ENCODE measurements around the gene SNRPD3. TPM values are rescaled to one million over a fixed set of nuclear protein-coding genes. Genes with fewer than 3 reads are reported as not detected.
"Not testable (repeated sequence)": the region's sequence is repeated elsewhere in the genome, so short reads cannot be mapped to it uniquely, and the experiment has no call there.

SNRPD3 gene
- total RNA-seq, 1 experiment from 2014 or later = 270 TPM

DNA sequence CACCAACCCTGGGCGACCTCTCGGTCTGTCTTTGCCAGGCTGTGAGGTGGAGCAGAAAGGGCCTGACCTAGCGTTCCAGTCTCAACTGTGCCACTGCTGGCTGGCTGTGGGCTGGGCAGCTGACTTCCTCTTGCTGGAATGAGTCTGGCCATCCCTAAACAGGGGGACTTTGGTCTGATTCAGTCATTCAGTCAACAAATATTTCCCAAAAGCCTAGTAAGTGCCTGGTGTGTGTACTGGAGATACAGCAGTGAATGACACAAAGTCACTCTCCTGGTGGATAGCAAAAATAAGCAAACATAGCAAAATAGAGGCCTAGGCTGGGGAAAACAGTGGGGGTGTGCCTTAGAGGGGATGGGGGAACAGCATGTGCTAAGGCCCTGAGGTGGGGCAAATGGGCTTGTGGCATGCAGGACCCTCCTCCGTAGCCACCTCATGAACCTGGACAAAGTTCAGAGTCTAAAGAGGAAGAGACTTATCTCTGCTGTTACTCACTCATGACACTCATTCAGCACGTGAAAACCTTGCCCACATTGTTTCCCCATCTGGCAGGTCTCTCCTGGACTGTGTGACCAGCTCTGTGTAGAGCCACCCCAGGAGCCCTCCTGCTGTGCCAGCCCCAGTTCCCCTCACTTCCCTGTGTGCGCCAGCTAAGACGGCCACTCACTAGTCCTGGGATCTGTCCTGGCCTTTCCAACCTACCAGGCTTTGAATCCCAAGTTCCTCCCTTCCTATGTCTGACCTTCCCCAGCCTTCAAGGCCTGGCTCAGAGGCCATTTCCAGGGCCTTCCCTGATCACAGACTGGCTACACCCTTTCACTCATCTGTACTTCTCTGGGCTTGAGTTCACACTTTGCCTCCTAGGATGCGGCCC is 5.5 kb upstream of the SNRPD3 start:
- ChIA-PET CTCF (no interaction called here), POLR2A (ENCODE audit: unreplicated experiment) (no interaction called here)
- H4K20me1 ChIP-seq (ENCODE audit: low read length) = no peaks in the 10 kb centered on the region
- no peak overlapping the region for H3K4me2 ChIP-seq (ENCODE audit: low read length)
- ATAC-seq (no peak), DNase-seq (no peak)
- peaks cover 8% of the 10 kb centered on the region for H3K4me1 ChIP-seq (ENCODE audit: insufficient read depth, low read length)
- no peak for TF ChIP-seq EZH2 (IDR thresholded peaks at IDR 0.05; ENCODE audit: low read length, unreplicated experiment)
- TF ChIP-seq EZH2phosphoT487 (IDR thresholded peaks at IDR 0.05; ENCODE audit: borderline replicate concordance, low read length) = no peak
- TF ChIP-seq, protein P1, sequence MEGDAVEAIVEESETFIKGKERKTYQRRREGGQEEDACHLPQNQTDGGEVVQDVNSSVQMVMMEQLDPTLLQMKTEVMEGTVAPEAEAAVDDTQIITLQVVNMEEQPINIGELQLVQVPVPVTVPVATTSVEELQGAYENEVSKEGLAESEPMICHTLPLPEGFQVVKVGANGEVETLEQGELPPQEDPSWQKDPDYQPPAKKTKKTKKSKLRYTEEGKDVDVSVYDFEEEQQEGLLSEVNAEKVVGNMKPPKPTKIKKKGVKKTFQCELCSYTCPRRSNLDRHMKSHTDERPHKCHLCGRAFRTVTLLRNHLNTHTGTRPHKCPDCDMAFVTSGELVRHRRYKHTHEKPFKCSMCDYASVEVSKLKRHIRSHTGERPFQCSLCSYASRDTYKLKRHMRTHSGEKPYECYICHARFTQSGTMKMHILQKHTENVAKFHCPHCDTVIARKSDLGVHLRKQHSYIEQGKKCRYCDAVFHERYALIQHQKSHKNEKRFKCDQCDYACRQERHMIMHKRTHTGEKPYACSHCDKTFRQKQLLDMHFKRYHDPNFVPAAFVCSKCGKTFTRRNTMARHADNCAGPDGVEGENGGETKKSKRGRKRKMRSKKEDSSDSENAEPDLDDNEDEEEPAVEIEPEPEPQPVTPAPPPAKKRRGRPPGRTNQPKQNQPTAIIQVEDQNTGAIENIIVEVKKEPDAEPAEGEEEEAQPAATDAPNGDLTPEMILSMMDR (conservative IDR thresholded peaks at IDR 0.05; ENCODE audit: low read depth, low read length) = no peak
- H3K27me3 ChIP-seq (ENCODE audit: low read length) = no peaks in the 10 kb centered on the region
- no peaks in the 10 kb centered on the region for H3F3A ChIP-seq (ENCODE audit: low read length, unreplicated experiment)
- peaks cover 44% of the 10 kb centered on the region for H3K79me2 ChIP-seq (ENCODE audit: low read length)
- no peaks in the 10 kb centered on the region for H3K9me2 ChIP-seq (replicated peaks; ENCODE audit: low read length)
- no peaks in the 10 kb centered on the region for H3K9me3 ChIP-seq (ENCODE audit: low read length)
- H3K27ac ChIP-seq (ENCODE audit: low read length) = peak overlapping the region; percentile 25; the same call in 1 of the 2 replicates
- no peak overlapping the region for H3K9ac ChIP-seq (ENCODE audit: low read length)
- BruUV-seq (replicated peaks) = no TSS peak
- H3K4me3 ChIP-seq (ENCODE audit: low read length) = no peak overlapping the region
- no peak overlapping the region for H2AFZ ChIP-seq (ENCODE audit: low read length)
- intact Hi-C loops (cut with micrococcal nuclease) = no loop called here
- H3K36me3 ChIP-seq (ENCODE audit: low read depth, low read length) = no peaks in the 10 kb centered on the region

DNA sequence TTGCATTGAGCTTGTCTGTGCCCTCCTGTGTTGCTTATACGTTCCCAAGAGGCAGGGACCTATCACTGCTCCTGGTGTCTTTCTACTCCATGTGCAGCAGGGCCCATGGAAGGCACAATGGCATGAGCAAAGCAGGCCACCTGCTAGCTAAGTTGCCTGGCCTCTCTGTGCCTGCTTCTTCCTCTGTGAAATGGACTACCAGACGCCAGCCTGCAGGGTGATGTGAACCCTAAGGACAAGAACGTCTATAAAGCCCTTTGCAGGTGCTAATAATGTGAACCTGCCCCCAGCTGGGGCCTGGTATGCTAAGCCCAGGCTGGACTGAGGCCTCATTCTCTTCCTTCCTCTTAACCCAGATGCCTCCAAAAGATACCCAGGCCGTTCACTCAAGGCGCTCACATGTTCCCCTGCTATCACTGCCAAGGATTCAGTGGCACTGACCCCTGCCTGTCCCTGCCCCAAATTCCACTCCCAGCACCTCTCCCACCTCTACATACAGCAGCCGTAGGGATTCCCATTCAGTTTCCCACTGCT is 4.8 kb upstream of the SNRPD3 start:
- Histone ChIP-seq H3K9me3 (ENCODE audit: low read length) (no peaks in the 10 kb centered on the region), H4K20me1 (ENCODE audit: low read length) (no peaks in the 10 kb centered on the region), H3K79me2 (ENCODE audit: low read length) (peaks cover 46% of the 10 kb centered on the region), H3K36me3 (ENCODE audit: low read depth, low read length) (no peaks in the 10 kb centered on the region), H2AFZ (ENCODE audit: low read length) (no peak overlapping the region), H3F3A (ENCODE audit: low read length, unreplicated experiment) (no peaks in the 10 kb centered on the region), H3K4me2 (ENCODE audit: low read length) (no peak overlapping the region), H3K4me3 (ENCODE audit: low read length) (no peak overlapping the region), H3K9me2 (replicated peaks; ENCODE audit: low read length) (no peaks in the 10 kb centered on the region), H3K27me3 (ENCODE audit: low read length) (no peaks in the 10 kb centered on the region), H3K27ac (ENCODE audit: low read length) (peak overlapping the region; percentile 25; the same call in 1 of the 2 replicates), H3K4me1 (ENCODE audit: insufficient read depth, low read length) (peaks cover 8% of the 10 kb centered on the region), H3K9ac (ENCODE audit: low read length) (no peak overlapping the region)
- no peak for ATAC-seq
- DNase-seq = no peak
- BruUV-seq (replicated peaks) = no TSS peak
- no peak for TF ChIP-seq EZH2phosphoT487 (IDR thresholded peaks at IDR 0.05; ENCODE audit: borderline replicate concordance, low read length)
- TF ChIP-seq EZH2 (IDR thresholded peaks at IDR 0.05; ENCODE audit: low read length, unreplicated experiment) = no peak
- TF ChIP-seq, protein P1 (conservative IDR thresholded peaks at IDR 0.05; ENCODE audit: low read depth, low read length) = no peak
- intact Hi-C loops (cut with micrococcal nuclease) = no loop called here
- ChIA-PET CTCF (no interaction called here), POLR2A (ENCODE audit: unreplicated experiment) (no interaction called here)

DNA sequence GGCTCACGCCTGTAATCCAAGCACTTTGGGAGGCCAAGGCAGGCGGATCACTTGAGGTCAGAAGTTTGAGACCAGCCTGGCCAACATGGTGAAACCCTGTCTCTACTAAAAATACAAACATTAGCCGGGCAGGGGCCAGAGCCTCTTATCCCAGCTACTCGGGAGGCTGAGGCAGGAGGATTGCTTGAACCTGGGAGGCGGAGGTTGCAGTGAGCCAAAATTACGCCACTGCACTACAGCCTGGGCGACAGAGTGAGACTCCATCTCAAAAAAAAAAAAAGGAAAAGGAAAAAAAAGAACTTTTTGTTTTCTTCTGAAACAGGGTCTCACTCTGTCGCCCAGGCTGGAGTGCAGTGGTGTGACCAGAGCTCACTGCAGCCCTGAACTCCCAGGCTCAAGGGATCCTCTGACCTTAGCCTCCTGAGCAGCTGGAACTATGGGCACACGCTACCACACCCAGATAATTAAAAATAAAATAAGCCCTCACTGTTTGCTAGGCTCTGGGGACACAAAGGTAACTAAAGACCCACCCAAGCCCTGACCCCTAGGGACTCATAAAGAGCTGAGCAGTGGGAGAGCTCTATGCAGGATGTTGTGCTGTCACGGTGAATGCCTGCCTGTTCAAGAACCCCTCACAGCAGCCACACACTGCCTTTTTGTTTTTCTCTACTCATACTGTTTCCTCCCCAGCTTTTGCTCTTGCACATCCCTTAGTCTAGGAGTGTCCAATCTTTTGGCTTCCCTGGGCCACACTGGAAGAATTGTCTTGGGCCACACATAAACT is 3.1 kb upstream of the SNRPD3 start:
- Histone ChIP-seq H3K4me2 (ENCODE audit: low read length) (peak overlapping the region; percentile 81; the same call in 1 of the 2 replicates), H3K79me2 (ENCODE audit: low read length) (peaks cover 63% of the 10 kb centered on the region), H3K4me1 (ENCODE audit: insufficient read depth, low read length) (peaks cover 17% of the 10 kb centered on the region), H4K20me1 (ENCODE audit: low read length) (peaks cover 10% of the 10 kb centered on the region; the same call in 1 of the 2 replicates)
- H3K36me3 ChIP-seq (ENCODE audit: low read depth, low read length); BruUV-seq (replicated peaks); POLR2A ChIA-PET (ENCODE audit: unreplicated experiment); H3K27ac ChIP-seq (ENCODE audit: low read length); intact Hi-C loops (cut with micrococcal nuclease); H3F3A ChIP-seq (ENCODE audit: low read length, unreplicated experiment); DNase-seq; H3K27me3 ChIP-seq (ENCODE audit: low read length); CTCF ChIA-PET; H3K9me2 ChIP-seq (replicated peaks; ENCODE audit: low read length); H2AFZ ChIP-seq (ENCODE audit: low read length); H3K4me3 ChIP-seq (ENCODE audit: low read length); H3K9me3 ChIP-seq (ENCODE audit: low read length); H3K9ac ChIP-seq (ENCODE audit: low read length); ATAC-seq: not testable (repeated sequence)

All from PC-3 (cell line).